GM18505 (cell line): Measurements from ENCODE around the gene PID1.

ENCODE experiments used
- ATAC-seq: cut with Tn5 transposase; IDR thresholded peaks from one replicate; pipeline ENCODE4 v1.9.1; 2021; ENCODE audit not compliant: unreplicated experiment
- POLR2A ChIP-seq: IDR thresholded peaks from 4 replicates; pipeline ENCODE4 v1.6.1; 2011; ENCODE audit warnings: borderline replicate concordance; ENCODE audit not compliant: insufficient read depth, insufficient read length; ENCODE audit errors: extremely low read depth

PID1 gene

GRCh38 chr2:229027353-229028105, 243.6 kb downstream of the PID1 start:
- ATAC-seq = no peak
- no peak for TF ChIP-seq POLR2A

GRCh38 chr2:229025653-229026052, 245.4 kb downstream of the PID1 start:
- no peak for TF ChIP-seq POLR2A
- no peak for ATAC-seq

GRCh38 chr2:229022652-229023051, 248.4 kb downstream of the PID1 start:
- ATAC-seq = no peak
- TF ChIP-seq POLR2A = no peak

GRCh38 chr2:229022071-229022470, 249.0 kb downstream of the PID1 start:
- no peak for TF ChIP-seq POLR2A
- no peak for ATAC-seq

GRCh38 chr2:229009816-229010215, 261.3 kb downstream of the PID1 start:
- no peak for TF ChIP-seq POLR2A
- ATAC-seq = no peak

- no peak for ATAC-seq
- no peak for TF ChIP-seq POLR2A
These were observed 267.8 kb downstream of the PID1 start for GRCh38 chr2:229003256-229003655.

GRCh38 chr2:229001196-229001595, 269.9 kb downstream of the PID1 start:
- ATAC-seq = no peak
- TF ChIP-seq POLR2A = no peak

GRCh38 chr2:228999326-228999725, 271.8 kb downstream of the PID1 start:
- no peak for TF ChIP-seq POLR2A
- ATAC-seq = no peak

GRCh38 chr2:228988786-228989185, 282.3 kb downstream of the PID1 start:
- TF ChIP-seq POLR2A = no peak
- ATAC-seq = no peak

- TF ChIP-seq POLR2A = no peak
- no peak for ATAC-seq
These were observed 283.5 kb downstream of the PID1 start for GRCh38 chr2:228987441-228988155.

GRCh38 chr2:228986961-228987360, 284.1 kb downstream of the PID1 start:
- TF ChIP-seq POLR2A = no peak
- ATAC-seq = no peak

- no peak for TF ChIP-seq POLR2A
- ATAC-seq = no peak
These were observed 287.4 kb downstream of the PID1 start for GRCh38 chr2:228983700-228984099.

GRCh38 chr2:228974169-228974568, 296.9 kb downstream of the PID1 start:
- no peak for ATAC-seq
- TF ChIP-seq POLR2A = no peak
